OCI-LY1 (cell line): ENCODE measurements around the gene DIP2C.

Experiments
- H2AFZ ChIP-seq: fragments of 200-600 bp; sonication (generic), shearing (Covaris generic); 2 replicates; pipeline ENCODE4 v1.6.0; 2014; ENCODE audit warnings: antibody characterized with exemption, mild to moderate bottlenecking, low read length
- H3F3A ChIP-seq: fragments of 200-600 bp; sonication (generic), shearing (Covaris generic); 2 replicates; pipeline ENCODE4 v1.6.0; 2014; ENCODE audit warnings: mild to moderate bottlenecking, antibody characterized with exemption, low read length, moderate library complexity; ENCODE audit not compliant: insufficient read depth
- H3K27ac ChIP-seq: fragments of 200-600 bp; sonication (generic); 2 replicates; pipeline ENCODE4 v1.5.1; 2014; ENCODE audit warnings: low read length, mixed run types, mild to moderate bottlenecking, low read depth; ENCODE audit not compliant: poor library complexity, severe bottlenecking
- H3K27me3 ChIP-seq: fragments of 200-600 bp; sonication (generic); 2 replicates; pipeline ENCODE4 v1.6.0; 2014; ENCODE audit warnings: antibody characterized with exemption, mild to moderate bottlenecking, low read length, moderate library complexity; ENCODE audit not compliant: insufficient read depth
- H3K36me3 ChIP-seq: fragments of 200-600 bp; sonication (generic); 2 replicates; pipeline ENCODE4 v1.6.1; 2014; ENCODE audit warnings: mild to moderate bottlenecking, antibody characterized with exemption, low read length, moderate library complexity, mixed read lengths; ENCODE audit not compliant: insufficient read depth
- H3K4me1 ChIP-seq: fragments of 200-600 bp; sonication (generic); 2 replicates; pipeline ENCODE4 v1.5.1; 2014; ENCODE audit warnings: mild to moderate bottlenecking, low read length, moderate library complexity; ENCODE audit not compliant: insufficient read depth, severe bottlenecking
- H3K4me2 ChIP-seq: fragments of 200-600 bp; sonication (generic), shearing (Covaris generic); 2 replicates; pipeline ENCODE4 v1.6.1; 2014; ENCODE audit warnings: low read length
- H3K4me3 ChIP-seq: fragments of 200-600 bp; sonication (generic); 2 replicates; pipeline ENCODE4 v1.5.1; 2014; ENCODE audit warnings: low read length, low read depth, mild to moderate bottlenecking, mixed read lengths; ENCODE audit not compliant: poor library complexity, severe bottlenecking
- H3K79me2 ChIP-seq: fragments of 200-600 bp; shearing (Covaris generic); 2 replicates; pipeline ENCODE4 v1.6.1; 2016; ENCODE audit warnings: mixed run types, low read length, mixed read lengths; ENCODE audit not compliant: insufficient read depth
- H3K9ac ChIP-seq: fragments of 200-600 bp; sonication (generic), shearing (Covaris generic); 2 replicates; pipeline ENCODE4 v1.6.1; 2014; ENCODE audit warnings: mild to moderate bottlenecking, low read length, mixed read lengths
- H3K9me2 ChIP-seq: fragments of 200-600 bp; sonication (generic), shearing (Covaris generic); 2 replicates; pipeline ENCODE4 v1.6.1; 2014; ENCODE audit warnings: low read depth, mild to moderate bottlenecking, low read length, mixed read lengths
- H3K9me3 ChIP-seq: fragments of 200-600 bp; shearing (Covaris generic); 2 replicates; pipeline ENCODE4 v1.6.1; 2014; ENCODE audit warnings: low read length, mixed read lengths
- H4K20me1 ChIP-seq: fragments of 200-600 bp; sonication (generic), shearing (Covaris generic); 2 replicates; pipeline ENCODE4 v1.6.0; 2016; ENCODE audit warnings: mild to moderate bottlenecking, low read length; ENCODE audit not compliant: insufficient read depth
- EZH2 ChIP-seq: fragments of 200-600 bp; sonication (generic), shearing (Covaris generic); IDR thresholded peaks from 2 replicates; pipeline ENCODE4 v1.8.0; 2017; ENCODE audit warnings: borderline replicate concordance, mixed run types, mild to moderate bottlenecking, antibody characterized with exemption, low read length, moderate library complexity, mixed read lengths
- TF ChIP-seq, protein P1 (sequence below): fragments of 200-600 bp; sonication (generic), shearing (Covaris generic); IDR thresholded peaks from 2 replicates; pipeline ENCODE4 v1.5.1; 2017; ENCODE audit warnings: mild to moderate bottlenecking, antibody characterized with exemption, low read length, moderate library complexity, mixed read lengths

The DIP2C gene

DNA sequence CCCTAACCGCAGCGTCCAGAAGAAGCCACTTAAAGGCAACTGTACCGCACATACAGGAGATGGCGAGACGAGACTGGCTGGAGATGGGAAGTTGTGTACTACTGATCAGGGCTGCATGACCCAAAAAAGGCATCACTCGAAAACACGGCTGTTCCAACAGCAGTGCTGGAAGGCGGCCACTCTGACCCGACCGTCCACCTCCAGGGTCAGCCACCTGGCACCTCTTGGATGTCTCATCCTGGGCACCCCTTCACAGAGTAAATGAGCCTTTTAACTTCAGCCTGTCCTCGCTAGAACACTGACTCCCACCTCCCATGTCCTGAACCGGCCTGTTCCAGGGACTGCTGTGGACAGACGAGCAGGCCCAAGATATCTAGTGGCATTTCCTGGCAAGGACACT, 180.7 kb downstream of the DIP2C start:
- no peaks in the 10 kb centered on the region for H3K9me3 ChIP-seq
- H3K4me1 ChIP-seq: peaks cover 88% of the 10 kb centered on the region
- no peak overlapping the region for H3K4me2 ChIP-seq
- no peak overlapping the region for H3K9ac ChIP-seq
- H3K4me3 ChIP-seq: no peak overlapping the region
- H3K79me2 ChIP-seq: peaks cover 23% of the 10 kb centered on the region
- H3F3A ChIP-seq: no peaks in the 10 kb centered on the region
- TF ChIP-seq, protein P1, sequence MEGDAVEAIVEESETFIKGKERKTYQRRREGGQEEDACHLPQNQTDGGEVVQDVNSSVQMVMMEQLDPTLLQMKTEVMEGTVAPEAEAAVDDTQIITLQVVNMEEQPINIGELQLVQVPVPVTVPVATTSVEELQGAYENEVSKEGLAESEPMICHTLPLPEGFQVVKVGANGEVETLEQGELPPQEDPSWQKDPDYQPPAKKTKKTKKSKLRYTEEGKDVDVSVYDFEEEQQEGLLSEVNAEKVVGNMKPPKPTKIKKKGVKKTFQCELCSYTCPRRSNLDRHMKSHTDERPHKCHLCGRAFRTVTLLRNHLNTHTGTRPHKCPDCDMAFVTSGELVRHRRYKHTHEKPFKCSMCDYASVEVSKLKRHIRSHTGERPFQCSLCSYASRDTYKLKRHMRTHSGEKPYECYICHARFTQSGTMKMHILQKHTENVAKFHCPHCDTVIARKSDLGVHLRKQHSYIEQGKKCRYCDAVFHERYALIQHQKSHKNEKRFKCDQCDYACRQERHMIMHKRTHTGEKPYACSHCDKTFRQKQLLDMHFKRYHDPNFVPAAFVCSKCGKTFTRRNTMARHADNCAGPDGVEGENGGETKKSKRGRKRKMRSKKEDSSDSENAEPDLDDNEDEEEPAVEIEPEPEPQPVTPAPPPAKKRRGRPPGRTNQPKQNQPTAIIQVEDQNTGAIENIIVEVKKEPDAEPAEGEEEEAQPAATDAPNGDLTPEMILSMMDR: no peak
- no peak for TF ChIP-seq EZH2
- no peak overlapping the region for H2AFZ ChIP-seq
- H4K20me1 ChIP-seq: no peaks in the 10 kb centered on the region
- no peaks in the 10 kb centered on the region for H3K9me2 ChIP-seq
- peaks cover 71% of the 10 kb centered on the region for H3K36me3 ChIP-seq
- no peaks in the 10 kb centered on the region for H3K27me3 ChIP-seq
- peak overlapping the region; percentile 100 for H3K27ac ChIP-seq

DNA sequence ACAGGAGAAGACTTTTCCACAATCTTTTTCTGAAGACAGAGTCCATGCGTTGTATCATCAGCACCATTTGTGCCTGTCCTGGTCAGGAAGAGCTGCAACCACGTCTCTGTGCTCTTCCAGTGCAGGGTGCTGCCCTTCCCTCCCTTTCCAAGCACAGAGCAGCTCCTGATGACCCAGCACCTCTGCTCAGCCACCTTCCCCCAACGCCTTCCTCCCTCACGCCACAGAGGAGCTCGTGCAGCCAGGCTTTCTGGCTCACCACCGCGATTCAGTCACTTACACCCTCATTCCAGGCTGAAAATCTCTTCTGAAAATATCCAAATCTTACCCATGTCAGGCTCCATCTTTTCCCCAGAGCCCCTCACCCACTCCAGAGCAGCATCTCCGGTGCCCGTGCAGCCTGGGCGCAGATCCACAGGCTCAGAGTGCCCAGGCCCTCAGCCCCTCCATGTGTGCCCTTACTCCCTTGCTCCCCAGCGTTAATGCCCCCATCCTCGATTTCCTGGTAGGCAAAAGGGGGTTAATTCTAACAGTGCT, 181.5 kb downstream of the DIP2C start:
- Histone ChIP-seq H3K9me3 (no peaks in the 10 kb centered on the region), H3K27ac (peak overlapping the region; percentile 15), H4K20me1 (no peaks in the 10 kb centered on the region), H2AFZ (no peak overlapping the region), H3F3A (no peaks in the 10 kb centered on the region), H3K4me3 (no peak overlapping the region), H3K36me3 (peaks cover 73% of the 10 kb centered on the region), H3K79me2 (peaks cover 31% of the 10 kb centered on the region), H3K9ac (no peak overlapping the region), H3K27me3 (no peaks in the 10 kb centered on the region), H3K4me1 (peaks cover 88% of the 10 kb centered on the region), H3K4me2 (no peak overlapping the region), H3K9me2 (no peaks in the 10 kb centered on the region)
- TF ChIP-seq, protein P1: no peak
- no peak for TF ChIP-seq EZH2

- Histone ChIP-seq H3K9ac (no peak overlapping the region), H3K27me3 (no peaks in the 10 kb centered on the region), H3K4me3 (no peak overlapping the region), H4K20me1 (no peaks in the 10 kb centered on the region), H3K9me2 (no peaks in the 10 kb centered on the region), H3K4me1 (peaks cover 88% of the 10 kb centered on the region), H3K9me3 (no peaks in the 10 kb centered on the region), H3K4me2 (no peak overlapping the region), H3F3A (no peaks in the 10 kb centered on the region), H3K36me3 (peaks cover 78% of the 10 kb centered on the region), H2AFZ (no peak overlapping the region), H3K27ac (peak overlapping the region; percentile 86), H3K79me2 (peaks cover 37% of the 10 kb centered on the region)
- TF ChIP-seq, protein P1: no peak
- no peak for TF ChIP-seq EZH2
These were observed 182.1 kb downstream of the DIP2C start for GRCh38 chr10:507355-507699.
